Stimulated activated CD8-positive, alpha-beta memory T cell treated with anti-CD3 and anti-CD28 coated beads, Interleukin-12 subunit alpha, Interleukin-12 subunit beta, amount 100 ng/mL, for 1 hour (primary cell): ENCODE results near the gene THAP8.

Source experiments
- DNase-seq: peaks from one replicate; pipeline ENCODE4 v3.0.0-alpha.2; 2020; ENCODE audit warnings: low read depth

The THAP8 gene

DNA sequence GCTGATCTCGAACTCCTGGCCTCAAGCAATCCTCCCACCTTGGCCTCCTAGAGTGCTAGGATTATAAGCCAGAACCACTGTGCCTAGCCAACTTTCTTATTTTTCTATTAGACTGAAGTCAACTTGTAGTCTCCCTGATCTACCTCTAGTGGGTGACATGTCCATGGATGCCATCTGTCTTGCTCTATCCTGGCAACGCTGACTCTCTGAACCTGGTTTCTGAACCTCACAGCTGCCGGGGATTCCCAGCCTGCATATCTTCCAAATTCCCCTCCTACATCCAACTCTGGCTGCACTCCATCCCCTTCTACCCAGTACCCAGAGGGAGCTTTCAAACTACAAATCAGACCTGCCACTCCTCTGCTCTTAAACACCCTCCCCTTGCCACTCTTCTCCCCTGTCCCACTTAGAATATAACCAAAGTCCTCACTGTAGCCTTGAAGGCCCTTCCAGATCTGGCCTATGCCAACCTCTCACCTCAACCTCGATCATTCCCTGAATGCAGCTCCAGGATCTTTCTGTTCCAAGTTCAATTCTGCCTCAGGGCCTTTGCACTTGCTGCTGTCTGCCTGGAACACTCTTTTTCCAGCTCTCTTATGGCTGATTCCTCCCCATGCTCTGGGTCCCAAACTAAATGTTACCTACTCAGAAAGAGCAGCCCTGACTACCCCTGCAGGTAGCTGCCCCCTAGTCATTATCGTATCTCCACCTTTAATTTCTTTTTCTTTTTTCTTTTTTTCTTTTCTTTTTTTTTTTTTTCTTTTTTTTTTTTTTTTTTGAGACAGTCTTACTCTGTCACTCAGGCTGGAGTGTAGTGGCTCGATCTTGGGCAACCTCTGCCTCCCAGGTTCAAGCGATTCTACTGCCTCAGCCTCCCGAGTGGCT is 23.6 kb downstream of the THAP8 start:
- DNase-seq = no peak

GRCh38 chr19:36028313-36029041 is 25.6 kb downstream of the THAP8 start:
- DNase-seq = no peak

DNA sequence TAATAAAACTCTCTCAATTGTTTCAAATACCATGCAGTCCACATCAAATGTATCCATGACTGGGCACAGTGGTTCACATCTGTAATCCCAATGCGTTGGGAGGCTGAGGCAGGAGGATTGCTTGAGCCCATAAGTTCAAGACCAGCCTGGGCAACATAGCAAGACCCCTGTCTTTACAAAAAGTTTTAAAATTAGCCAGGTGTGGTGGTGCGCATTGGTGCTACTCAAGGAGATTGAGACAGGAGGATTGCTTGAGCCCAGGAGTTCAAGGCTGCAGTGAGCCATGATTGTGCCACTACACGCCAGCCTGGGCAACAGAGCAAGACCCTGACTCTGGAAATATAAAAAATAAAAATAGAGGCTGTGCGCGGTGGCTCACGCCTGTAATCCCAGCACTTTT is 26.4 kb downstream of the THAP8 start:
- DNase-seq = no peak

- no peak for DNase-seq
Observed at GRCh38 chr19:36026091-36026876, 27.8 kb downstream of the THAP8 start.

DNA sequence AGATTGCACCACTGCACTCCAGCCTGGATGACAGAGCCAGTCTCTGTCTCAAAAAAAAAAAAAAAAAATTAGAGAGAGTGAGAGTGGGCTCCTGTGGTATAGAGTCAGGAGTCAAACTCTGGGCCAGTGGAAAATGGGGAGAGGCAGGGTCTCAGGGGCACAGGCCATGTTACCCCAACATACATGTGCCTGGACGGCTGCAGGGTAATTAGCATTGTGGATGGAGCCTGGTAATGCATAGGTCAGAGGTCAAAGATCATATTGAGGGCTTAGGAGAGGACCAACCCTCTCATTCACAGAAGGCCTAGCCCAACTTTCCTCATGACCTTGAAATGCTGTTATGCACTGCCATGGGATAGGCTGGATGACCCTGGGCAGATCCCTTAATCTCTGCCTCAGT is 28.5 kb downstream of the THAP8 start:
- DNase-seq = no peak

DNA sequence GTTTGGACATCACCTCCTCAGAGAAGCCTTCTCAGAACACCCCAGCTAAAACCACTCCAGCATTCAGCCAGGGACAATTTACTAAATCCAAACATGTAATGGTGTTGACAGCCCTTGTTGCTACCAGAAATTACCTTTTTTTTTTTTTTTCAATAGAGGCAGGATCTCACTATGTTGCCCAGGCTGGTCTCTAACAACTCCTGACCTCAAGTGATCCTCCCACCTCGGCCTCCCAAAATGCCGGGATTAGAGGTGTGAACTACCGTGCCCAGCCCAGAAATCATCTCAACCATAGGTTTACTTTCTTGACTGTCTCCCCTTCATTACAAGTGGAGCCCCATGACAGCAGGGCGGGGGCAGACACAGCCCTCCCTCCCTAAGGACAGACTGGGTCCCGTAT is 30.7 kb downstream of the THAP8 start:
- no peak for DNase-seq

DNA sequence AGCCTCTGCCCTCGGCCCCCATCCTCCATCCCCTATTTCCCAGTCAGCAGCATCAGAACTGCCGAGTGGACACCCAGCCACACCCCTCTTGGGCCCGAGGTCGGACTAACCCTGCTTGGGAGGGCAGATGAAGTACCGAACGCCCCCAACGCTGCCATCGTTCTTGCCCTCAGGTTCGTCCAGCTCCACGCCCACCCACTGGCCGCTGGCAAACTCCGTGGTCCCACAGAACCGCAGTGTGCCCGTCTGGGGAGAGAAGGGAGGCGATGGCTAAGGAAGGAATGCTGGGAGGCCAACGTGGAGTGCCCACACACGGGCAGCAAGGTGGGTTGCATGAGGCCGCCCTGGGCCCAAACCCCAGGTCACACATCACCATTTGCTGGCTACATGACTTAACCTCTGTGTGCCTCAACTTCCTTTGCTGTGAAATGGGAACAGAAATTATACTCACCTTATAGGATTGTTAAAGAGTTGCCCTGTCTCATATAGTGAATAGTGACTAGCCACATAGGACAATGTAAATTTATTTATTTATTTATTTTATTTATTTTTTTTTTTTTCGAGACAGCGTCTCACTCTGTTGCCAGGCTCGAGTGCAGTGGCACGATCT is 34.9 kb downstream of the THAP8 start:
- DNase-seq = no peak

- peak; percentile 97 for DNase-seq
Observed at GRCh38 chr19:36014012-36014924, 39.8 kb downstream of the THAP8 start, which contains the start of gene ALKBH6. Gene ALKBH6, minus strand, starts transcription at chr19:36014213. Its CDS starts 816 bp downstream, at chr19:36013397.

DNA sequence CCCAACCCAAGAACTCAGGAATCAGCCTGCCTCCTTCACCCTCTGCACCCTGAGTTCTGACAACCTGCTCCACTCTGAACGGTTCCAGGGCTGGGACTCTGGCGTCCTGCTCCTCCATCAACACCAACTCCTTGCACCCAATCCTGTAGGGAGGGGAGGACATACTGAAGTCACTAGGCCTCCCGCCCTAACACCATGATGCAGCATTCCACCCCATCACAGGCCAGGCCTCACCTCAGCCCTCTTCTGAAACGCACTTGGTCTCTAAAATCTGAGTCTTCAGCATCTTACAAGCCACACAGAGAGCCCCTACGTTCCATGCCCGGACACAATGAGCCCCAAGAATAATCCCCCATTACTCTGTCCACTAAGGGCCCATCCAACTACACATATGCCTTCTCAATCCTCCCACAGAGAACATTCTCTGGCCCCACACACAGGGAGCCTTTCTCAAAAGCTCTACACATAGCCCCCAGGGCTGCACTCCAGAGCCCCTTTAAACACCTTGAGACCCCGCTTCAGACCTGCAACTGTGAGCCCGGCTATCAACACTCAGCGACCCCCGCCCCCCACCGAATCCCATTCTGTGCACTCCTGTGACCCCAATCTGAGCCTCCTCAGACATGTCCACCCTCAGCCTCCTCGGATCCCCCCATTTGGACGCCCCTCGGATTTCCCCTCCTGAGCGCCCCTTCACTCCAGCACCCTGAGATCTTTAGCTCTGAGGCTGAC is 40.6 kb downstream of the THAP8 start:
- no peak for DNase-seq

DNA sequence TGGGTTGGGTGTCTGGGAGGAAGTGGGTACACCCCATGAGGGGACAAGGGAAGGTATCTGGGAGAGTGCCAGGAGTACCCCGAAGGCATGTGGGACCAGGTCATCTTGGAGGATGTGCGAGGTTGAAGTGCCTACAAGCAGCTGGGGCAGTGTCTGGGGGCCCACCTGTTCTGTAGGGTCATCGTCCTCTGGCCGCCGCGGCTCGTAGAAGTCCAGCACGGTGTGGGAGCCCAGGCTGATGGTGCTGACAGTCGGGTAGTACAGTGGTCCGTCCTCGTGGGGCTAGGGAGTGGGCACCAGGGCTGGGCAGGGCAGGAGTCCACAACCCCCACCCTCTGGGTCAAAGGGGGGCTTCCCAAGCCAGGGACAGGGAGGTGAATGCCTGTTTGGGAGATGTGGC is 43.7 kb downstream of the THAP8 start:
- DNase-seq = no peak

DNA sequence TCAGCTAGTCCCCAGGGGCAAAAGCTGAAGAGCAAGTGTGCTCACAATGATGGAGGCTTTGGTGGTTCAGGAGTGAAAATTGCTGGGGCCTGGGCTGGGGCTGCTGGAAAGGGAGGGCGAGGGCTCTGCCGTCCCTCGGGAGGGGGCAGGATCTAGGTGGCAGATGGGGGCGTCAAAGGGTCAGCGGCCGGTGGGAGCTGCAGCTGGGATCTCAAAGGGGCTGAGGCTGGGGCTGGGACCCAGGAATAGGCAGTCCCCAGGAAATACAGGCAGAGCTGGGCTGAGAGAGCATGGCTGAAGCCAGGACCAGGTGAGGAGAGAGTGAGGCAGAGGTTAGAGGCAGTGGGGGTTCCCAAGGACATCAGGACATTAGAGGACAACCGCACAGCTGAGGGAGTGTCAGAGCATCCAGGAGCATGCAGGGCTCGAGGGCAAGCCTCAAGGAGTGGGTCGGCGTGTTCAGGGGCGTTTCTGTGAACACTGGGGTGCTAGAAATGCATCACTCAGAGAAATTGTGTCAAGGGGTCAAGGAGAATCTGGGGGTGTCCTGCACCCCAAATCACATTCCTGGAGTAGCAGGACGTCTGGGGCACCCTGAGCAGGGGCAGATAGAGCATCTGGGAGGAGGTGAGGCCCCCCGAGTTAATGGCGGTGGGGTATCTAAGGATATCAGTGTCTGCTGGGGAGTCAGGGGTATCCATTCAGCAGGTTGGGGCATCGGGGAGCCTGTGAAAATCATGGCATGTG is 44.3 kb downstream of the THAP8 start:
- no peak for DNase-seq

GRCh38 chr19:36009220-36009619 is 44.9 kb downstream of the THAP8 start:
- DNase-seq = no peak

- no peak for DNase-seq
Observed at GRCh38 chr19:36008336-36008978, 45.6 kb downstream of the THAP8 start, which contains the start of gene SYNE4. Gene SYNE4, minus strand, starts transcription at chr19:36008813. Its CDS starts 132 bp downstream, at chr19:36008681.

- DNase-seq = no peak
Observed at GRCh38 chr19:36006955-36007354, 47.1 kb downstream of the THAP8 start.

- DNase-seq = no peak
Observed at GRCh38 chr19:36003284-36003683, 50.8 kb downstream of the THAP8 start.

DNA sequence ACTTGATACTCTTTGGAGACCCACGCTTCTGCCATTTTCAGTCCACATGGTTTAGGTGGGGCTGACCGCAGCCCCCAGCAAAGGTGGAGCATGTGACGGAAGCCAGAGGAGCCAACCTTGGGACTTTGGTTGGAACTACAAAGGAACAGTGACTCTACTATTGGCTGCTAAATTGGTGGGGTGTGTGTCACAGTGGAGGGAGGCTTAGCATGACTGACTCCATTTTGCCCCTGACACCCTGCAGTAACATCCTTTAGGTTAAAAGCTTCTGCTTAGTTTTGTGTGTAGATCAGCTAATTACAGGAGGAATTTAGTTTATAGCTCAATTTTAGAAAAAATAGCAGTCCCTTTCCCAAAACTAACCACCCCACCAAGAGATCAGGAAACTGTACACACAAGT is 52.5 kb downstream of the THAP8 start:
- DNase-seq = no peak

- DNase-seq = no peak
Observed at GRCh38 chr19:35996777-35997176, 57.3 kb downstream of the THAP8 start.

DNA sequence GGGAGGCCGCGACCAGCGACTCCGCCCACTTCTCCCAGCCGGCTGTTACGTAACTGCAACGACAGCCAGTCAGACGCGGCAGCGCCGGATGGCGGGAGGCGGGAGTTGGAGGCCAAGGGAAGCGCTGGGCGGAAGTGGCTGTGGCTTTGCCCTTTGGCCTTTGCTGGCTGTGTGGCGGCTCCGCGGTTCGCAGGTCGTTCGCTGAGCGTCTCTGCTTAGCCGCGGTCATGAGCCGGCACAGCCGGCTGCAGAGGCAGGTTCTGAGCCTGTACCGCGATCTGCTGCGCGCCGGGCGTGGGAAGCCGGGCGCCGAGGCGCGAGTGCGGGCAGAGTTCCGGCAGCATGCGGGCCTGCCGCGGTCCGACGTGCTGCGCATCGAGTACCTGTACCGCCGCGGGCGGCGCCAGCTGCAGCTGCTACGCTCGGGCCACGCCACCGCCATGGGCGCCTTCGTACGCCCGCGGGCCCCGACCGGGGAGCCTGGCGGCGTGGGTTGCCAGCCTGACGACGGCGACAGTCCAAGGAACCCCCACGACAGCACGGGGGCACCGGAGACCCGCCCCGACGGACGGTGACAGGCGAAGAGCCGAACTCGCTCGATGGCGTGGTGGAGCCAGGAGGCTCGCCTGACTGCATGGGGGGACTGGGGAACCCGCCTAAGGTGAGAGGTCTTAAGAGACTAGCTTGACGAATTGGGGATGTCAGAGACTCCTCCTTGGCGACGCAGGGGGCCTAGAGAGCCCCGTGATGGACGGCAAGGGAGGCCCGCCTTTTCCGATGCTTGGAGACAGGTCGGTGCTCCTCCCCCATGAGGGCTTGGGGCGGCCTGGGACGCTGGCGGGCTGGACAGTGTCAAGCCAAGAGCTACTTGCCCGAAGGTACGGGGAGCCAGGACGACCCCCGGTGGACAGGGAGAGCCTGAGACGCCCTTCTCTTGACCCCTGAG is 58.8 kb downstream of the THAP8 start, which contains the start of gene SDHAF1:
Gene SDHAF1 (plus strand): TSS at position 141 of the 946 bp plus-strand sequence. CDS start 87 bp downstream, at position 228.
- DNase-seq = peak; percentile 89
